CD4-positive, alpha-beta T cell treated with Interleukin-17A for 4 hours (primary cell): Measurements from ENCODE around the gene SPDYE2.
"Not testable (repeated sequence)": the region's sequence is repeated elsewhere in the genome, so short reads cannot be mapped to it uniquely, and the experiment has no call there.

ENCODE experiments used
- DNase-seq: peaks from one replicate; pipeline ENCODE4 v3.0.0-alpha.2; 2020; ENCODE audit warnings: mixed read lengths

The SPDYE2 gene

GRCh38 chr7:102542083-102542482 is 8.9 kb upstream of the SPDYE2 start:
- not testable (repeated sequence) for DNase-seq

DNA sequence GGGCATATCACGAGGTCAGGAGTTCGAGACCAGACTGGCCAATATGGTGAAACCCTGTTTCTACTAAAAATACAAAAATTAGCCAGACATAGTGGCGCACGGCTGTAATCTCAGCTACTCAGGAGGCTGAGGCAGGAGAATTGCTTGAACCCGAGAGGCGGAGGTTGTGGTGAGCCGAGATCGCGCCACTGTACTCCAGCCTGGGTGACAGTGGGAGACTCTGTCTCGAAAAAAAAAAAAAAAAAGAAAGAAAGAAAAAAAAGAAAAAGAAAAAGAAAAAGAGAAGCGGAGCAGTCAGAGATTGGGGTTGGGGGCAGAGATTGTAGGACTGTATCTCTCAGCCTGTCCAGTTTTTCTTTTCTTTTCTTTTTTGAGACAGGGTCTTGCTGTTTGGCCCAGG is 8.3 kb upstream of the SPDYE2 start:
- DNase-seq: not testable (repeated sequence)

GRCh38 chr7:102543596-102543995 is 7.4 kb upstream of the SPDYE2 start, which contains the start of gene UPK3BL2:
Gene UPK3BL2 (minus strand): TSS chr7:102543696. CDS start chr7:102543636, 60 bp downstream.
- not testable (repeated sequence) for DNase-seq

DNA sequence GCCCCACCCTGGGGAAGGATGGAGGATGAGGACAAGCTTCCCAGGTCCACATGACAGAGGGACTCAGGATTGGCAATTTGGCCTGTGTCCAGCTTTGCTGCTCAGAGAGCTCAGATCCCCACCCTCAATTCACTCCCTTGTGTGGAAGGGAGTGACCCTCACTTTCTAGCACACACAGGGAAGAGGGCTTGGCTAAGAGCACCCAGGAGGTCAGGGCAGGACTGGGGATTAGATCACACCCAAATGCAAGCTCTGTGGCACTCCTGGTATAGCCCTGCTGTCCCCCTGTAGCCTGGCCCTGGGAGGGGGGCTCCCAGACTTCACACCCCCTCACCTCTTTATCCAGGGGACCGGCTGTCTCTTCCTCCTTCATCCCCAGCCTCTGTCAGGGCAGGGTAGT is 6.7 kb upstream of the SPDYE2 start:
- not testable (repeated sequence) for DNase-seq

DNA sequence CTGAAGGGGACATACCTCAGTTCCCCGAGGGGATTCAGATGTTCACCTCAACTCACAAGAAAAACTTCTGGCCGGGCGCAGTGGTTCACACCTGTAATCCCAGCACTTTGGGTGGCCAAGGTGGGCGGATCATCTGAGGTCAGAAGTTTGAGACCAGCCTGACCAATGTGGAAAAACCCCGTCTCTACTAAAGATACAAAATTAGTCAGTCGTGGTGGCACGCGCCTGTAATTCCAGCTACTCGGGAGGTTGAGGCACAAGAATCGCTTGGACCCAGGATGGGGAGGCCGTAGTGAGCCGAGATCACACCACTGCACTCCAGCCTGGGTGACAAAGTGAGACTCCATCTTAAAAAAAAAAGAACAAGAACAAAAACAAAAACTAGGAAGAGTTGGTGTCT is 5.7 kb upstream of the SPDYE2 start:
- not testable (repeated sequence) for DNase-seq

GRCh38 chr7:102546353-102546752 is 4.7 kb upstream of the SPDYE2 start:
- not testable (repeated sequence) for DNase-seq

GRCh38 chr7:102568620-102569019 is 17.6 kb downstream of the SPDYE2 start:
- not testable (repeated sequence) for DNase-seq

- DNase-seq: peak; percentile 30
Observed at GRCh38 chr7:102572261-102573239, 21.5 kb downstream of the SPDYE2 start, which contains the start of gene POLR2J3. Gene POLR2J3 (minus strand): TSS chr7:102572583. CDS start chr7:102572521, 62 bp downstream.

DNA sequence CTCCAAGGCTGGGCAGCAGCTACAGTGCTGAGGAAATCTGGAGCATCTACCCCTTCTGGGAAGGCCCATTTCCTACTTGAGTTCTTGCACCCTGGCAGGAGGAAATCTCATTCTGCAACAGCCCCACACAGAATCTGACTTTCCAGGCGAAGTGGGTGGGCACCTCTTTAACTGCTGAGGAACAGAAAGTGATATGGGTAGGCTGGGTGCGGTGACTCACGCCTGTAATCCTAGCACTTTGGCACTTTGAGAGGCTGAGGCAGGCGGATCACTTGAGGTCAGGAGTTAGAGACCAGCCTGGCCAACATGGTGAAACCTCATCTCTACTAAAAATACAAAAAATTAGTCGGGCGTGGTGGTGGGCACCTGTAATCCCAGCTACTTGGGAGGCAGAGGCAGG is 23.6 kb downstream of the SPDYE2 start:
- DNase-seq: not testable (repeated sequence)

- not testable (repeated sequence) for DNase-seq
Observed at GRCh38 chr7:102576363-102576762, 25.3 kb downstream of the SPDYE2 start.

GRCh38 chr7:102577315-102578240 is 26.6 kb downstream of the SPDYE2 start:
- DNase-seq: not testable (repeated sequence)

GRCh38 chr7:102578486-102578885 is 27.5 kb downstream of the SPDYE2 start:
- not testable (repeated sequence) for DNase-seq

DNA sequence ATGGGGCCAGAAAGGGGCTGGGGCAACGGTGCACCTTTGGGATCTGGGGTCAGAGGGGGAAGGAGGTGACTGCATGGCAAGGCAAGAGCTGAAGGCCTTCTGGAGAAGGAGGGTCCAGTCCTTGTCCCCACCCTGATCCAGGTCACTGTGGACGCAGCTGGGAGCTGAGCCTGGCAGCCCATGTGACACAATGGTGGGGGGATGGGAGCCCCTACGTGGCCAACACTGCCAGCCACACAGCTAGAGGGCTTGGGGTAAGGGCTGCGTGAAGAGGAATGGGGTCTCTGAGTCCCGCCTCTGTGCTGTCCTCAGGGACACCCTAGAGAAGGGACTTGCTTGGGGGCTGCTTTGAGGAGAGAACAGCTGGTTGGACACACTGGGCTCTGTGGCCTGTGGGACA is 30.7 kb downstream of the SPDYE2 start:
- DNase-seq: not testable (repeated sequence)

- not testable (repeated sequence) for DNase-seq
Observed at GRCh38 chr7:102583495-102583894, 32.5 kb downstream of the SPDYE2 start.

- DNase-seq: not testable (repeated sequence)
Observed at GRCh38 chr7:102589857-102590256, 38.8 kb downstream of the SPDYE2 start.

DNA sequence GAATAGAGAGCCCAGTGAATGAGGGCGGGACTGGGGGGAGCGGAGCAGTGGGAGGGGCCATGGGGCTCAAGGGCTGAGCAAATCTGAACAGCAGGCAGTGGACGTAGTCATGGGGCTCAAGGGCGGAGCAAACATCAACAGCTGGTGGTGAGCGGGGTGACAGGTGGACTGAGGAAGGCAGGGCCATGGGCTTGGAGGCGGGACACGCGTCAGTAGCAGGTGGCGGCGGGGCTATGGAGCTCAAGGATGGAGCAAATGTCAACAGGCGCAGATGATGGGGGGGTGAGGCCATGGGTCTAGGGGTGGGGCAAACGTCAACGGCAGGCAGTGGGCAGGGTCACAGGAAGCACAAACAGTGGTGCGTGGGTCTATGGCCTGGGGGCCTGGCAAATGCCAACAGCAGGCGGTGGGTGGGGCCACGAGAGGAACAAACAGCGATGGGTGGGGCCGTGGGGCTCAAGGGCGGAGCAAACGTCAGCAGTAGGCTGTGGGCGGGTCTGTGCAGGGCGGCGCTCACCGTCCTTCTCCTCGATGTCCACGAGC is 41.5 kb downstream of the SPDYE2 start:
- DNase-seq: not testable (repeated sequence)

DNA sequence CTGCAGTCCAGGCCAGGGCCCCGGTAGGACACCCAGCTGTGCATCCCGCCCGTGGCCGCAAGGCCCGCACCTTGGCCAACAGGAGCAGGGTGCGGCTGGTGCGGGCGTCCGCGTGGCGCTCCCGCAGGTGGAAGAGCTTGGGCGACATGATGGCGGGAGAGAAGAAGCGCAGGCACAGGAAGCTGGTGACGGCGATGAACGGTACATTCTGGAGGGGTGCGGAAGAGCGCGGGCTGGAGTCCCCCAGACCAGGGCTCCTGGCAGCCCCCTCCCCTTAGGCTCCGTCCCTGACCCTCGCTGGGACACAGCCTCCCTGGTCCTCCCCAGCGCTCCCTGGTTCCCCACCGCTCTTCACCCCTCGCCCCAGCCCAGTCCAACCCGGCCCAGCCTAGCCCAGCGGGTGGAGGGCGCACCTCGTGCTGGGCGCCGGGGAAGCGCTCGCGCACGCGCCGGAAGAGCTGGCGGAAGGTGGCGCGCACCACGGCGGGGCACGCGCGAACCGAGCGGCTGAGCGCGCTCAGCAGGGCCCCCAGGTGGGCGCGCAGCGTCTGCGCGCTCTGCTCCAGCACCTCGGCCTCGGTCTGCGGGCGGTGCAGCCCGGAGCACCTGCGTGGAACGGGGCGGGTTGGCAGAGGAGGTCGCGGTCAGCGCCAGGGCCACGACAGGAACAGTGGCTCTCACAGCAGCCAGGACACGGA is 42.8 kb downstream of the SPDYE2 start:
- DNase-seq: not testable (repeated sequence)

GRCh38 chr7:102596036-102596435 is 45.0 kb downstream of the SPDYE2 start:
- not testable (repeated sequence) for DNase-seq

GRCh38 chr7:102599699-102600098 is 48.7 kb downstream of the SPDYE2 start:
- not testable (repeated sequence) for DNase-seq

DNA sequence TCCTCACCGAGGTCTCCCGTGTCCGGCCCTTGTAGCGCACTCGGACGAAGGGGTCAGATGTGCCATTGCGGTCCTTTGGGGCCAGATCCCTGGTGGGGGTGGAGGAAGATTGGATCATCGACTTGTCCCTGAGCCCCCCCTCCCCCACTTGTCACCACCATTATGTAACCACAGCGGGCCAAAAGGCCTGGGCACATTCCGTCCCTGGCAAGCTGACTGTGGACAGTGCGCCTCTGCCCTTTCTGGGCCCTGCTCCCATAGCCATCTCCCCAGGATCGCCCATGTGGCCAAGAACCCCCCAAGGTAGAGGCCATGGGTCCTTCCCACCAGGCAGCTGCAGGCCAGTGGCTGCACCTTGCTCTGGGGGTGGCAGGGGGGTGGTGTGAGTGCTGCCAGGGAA is 51.3 kb downstream of the SPDYE2 start:
- not testable (repeated sequence) for DNase-seq

- not testable (repeated sequence) for DNase-seq
Observed at GRCh38 chr7:102604431-102605145, 53.6 kb downstream of the SPDYE2 start.
